Smooth muscle cell (in vitro differentiated cells): ENCODE results near the gene COQ10A. TPM values are rescaled to one million over a fixed set of nuclear protein-coding genes. Genes with fewer than 3 reads are reported as not detected.

ENCODE experiments used
- DNase-seq: peaks from one replicate; lab custom pipeline; 2025; ENCODE audit not compliant: unreplicated experiment; lab: John Stamatoyannopoulos, UW
- H2AFZ ChIP-seq: fragments of 200-600 bp; sonication (generic); 2 replicates; pipeline ENCODE4 v1.6.0; 2016; ENCODE audit warnings: antibody characterized with exemption, low read depth, mild to moderate bottlenecking
- H3F3A ChIP-seq: fragments of 200-600 bp; sonication (generic); 2 replicates; pipeline ENCODE4 v1.6.0; 2017; ENCODE audit warnings: antibody characterized with exemption, low read depth
- H3K27ac ChIP-seq: fragments of 200-600 bp; sonication (generic); 2 replicates; pipeline ENCODE4 v1.5.1; 2016; ENCODE audit warnings: low read depth, mild to moderate bottlenecking
- H3K27me3 ChIP-seq: fragments of 200-600 bp; sonication (generic); 2 replicates; pipeline ENCODE4 v1.6.1; 2016; ENCODE audit warnings: low read depth, mild to moderate bottlenecking
- H3K36me3 ChIP-seq: fragments of 200-600 bp; sonication (generic); 2 replicates; pipeline ENCODE4 v1.5.1; 2016; ENCODE audit warnings: low read depth
- H3K4me1 ChIP-seq: fragments of 200-600 bp; sonication (generic); 2 replicates; pipeline ENCODE4 v1.5.1; 2016; ENCODE audit warnings: low read depth
- H3K4me2 ChIP-seq: fragments of 200-600 bp; sonication (generic); 2 replicates; pipeline ENCODE4 v1.6.0; 2016; ENCODE audit warnings: mild to moderate bottlenecking
- H3K4me3 ChIP-seq: fragments of 200-600 bp; sonication (generic); 2 replicates; pipeline ENCODE4 v1.5.1; 2016; ENCODE audit warnings: mild to moderate bottlenecking
- H3K79me2 ChIP-seq: fragments of 200-600 bp; sonication (generic); 2 replicates; pipeline ENCODE4 v1.6.0; 2016; ENCODE audit warnings: low read depth, mild to moderate bottlenecking
- H3K9ac ChIP-seq: fragments of 200-600 bp; sonication (generic); 2 replicates; pipeline ENCODE4 v1.6.0; 2016; ENCODE audit warnings: low read depth
- H3K9me3 ChIP-seq: fragments of 200-600 bp; sonication (generic); replicated peaks from 2 replicates; pipeline ENCODE4 v1.5.1; 2016; ENCODE audit warnings: low read depth
- H4K20me1 ChIP-seq: fragments of 200-600 bp; sonication (generic); 2 replicates; pipeline ENCODE4 v1.6.0; 2016; ENCODE audit warnings: low read depth
- CTCF ChIP-seq: fragments of 200-600 bp; sonication (generic); IDR thresholded peaks from 2 replicates; pipeline ENCODE4 v1.5.1; 2017; ENCODE audit warnings: borderline replicate concordance, mild to moderate bottlenecking, antibody characterized with exemption; ENCODE audit not compliant: insufficient read depth, poor library complexity, severe bottlenecking
- WGBS: methylation state at CpG from one replicate; pipeline ENCODE4 v1.1.7; 2016; ENCODE audit warnings: low lambda C conversion rate; 5-methylcytosine and 5-hydroxymethylcytosine counted together
- polyA plus RNA-seq: library from polyadenylated mRNA; unstranded; fragments of >200 nt; fragmentation: Nextera tagmentation; extraction: Ambion mirVana; gene quantifications from 2 replicates; pipeline ENCODE4 v1.2.1, GENCODE V29; 2016
- total RNA-seq: library from RNA; depleted of rRNA; stranded (reverse); fragments of >200 nt; gene quantifications from 2 replicates; pipeline ENCODE4 v1.2.3, GENCODE V29; 2014

COQ10A gene
- total and polyA plus RNA-seq, 2 experiments from 2014 or later = 9.8 to 11.0 TPM

DNA sequence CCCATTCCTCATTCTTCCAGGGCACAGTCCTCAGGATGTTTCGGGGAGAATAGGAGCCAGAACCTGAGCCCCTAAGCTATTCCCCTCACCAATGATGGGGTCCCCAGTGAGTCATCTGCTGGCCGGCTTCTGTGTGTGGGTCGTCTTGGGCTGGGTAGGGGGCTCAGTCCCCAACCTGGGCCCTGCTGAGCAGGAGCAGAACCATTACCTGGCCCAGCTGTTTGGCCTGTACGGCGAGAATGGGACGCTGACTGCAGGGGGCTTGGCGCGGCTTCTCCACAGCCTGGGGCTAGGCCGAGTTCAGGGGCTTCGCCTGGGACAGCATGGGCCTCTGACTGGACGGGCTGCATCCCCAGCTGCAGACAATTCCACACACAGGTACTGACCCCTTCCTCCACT lies 35.6 kb upstream of the COQ10A start:
- peaks cover 4% of the 10 kb centered on the region for H3F3A ChIP-seq
- 83% methylated on average over 11 of the region's 11 CpGs for WGBS
- no peaks in the 10 kb centered on the region for H4K20me1 ChIP-seq
- H3K9ac ChIP-seq = no peak overlapping the region
- no peak overlapping the region for H3K27ac ChIP-seq
- no peaks in the 10 kb centered on the region for H3K27me3 ChIP-seq
- H3K4me3 ChIP-seq = peak overlapping the region; percentile 24
- no peak overlapping the region for H2AFZ ChIP-seq
- H3K79me2 ChIP-seq = no peaks in the 10 kb centered on the region
- TF ChIP-seq CTCF = no peak
- H3K9me3 ChIP-seq = no peaks in the 10 kb centered on the region
- H3K36me3 ChIP-seq = no peaks in the 10 kb centered on the region
- no peak overlapping the region for H3K4me2 ChIP-seq
- no peak for DNase-seq
- no peaks in the 10 kb centered on the region for H3K4me1 ChIP-seq

DNA sequence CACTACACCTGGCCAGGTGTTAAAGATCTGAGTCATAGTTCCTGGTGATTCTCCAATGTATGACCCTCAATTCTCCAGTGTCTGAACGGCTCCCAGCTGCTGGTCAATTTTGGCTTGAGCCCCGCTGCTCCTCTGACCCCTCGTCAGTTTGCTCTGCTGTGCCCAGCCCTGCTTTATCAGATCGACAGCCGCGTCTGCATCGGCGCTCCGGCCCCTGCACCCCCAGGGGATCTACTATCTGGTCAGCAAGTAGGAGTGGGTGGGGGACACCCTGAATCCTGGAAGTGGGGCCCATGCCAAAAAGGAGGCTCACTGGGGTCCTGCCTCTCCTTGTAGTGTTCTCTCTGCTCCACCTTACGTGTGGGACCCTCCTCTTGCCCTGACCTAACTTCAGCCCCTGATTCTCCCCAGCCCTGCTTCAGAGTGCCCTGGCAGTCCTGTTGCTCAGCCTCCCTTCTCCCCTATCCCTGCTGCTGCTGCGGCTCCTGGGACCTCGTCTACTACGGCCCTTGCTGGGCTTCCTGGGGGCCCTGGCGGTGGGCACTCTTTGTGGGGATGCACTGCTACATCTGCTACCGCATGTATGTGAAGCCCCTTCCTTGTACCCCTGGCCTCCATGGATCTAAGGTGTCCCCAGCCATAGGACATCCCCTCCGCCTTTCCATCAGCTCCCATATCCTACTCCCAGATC lies 31.9 kb upstream of the COQ10A start:
- Histone ChIP-seq H3K27me3 (no peaks in the 10 kb centered on the region), H2AFZ (no peak overlapping the region), H4K20me1 (peaks cover 24% of the 10 kb centered on the region), H3K79me2 (no peaks in the 10 kb centered on the region), H3K27ac (no peak overlapping the region), H3K4me1 (no peaks in the 10 kb centered on the region), H3F3A (peaks cover 4% of the 10 kb centered on the region), H3K9me3 (no peaks in the 10 kb centered on the region), H3K9ac (no peak overlapping the region), H3K36me3 (no peaks in the 10 kb centered on the region), H3K4me3 (no peak overlapping the region), H3K4me2 (no peak overlapping the region)
- 90% methylated on average over 16 of the region's 16 CpGs for WGBS
- DNase-seq = no peak
- TF ChIP-seq CTCF = no peak

- H3K4me2 ChIP-seq = no peak overlapping the region
- peaks cover 36% of the 10 kb centered on the region for H4K20me1 ChIP-seq
- peaks cover 4% of the 10 kb centered on the region for H3F3A ChIP-seq
- 96% methylated on average over 6 of the region's 6 CpGs for WGBS
- TF ChIP-seq CTCF = no peak
- H3K4me1 ChIP-seq = no peaks in the 10 kb centered on the region
- no peaks in the 10 kb centered on the region for H3K79me2 ChIP-seq
- no peak overlapping the region for H2AFZ ChIP-seq
- no peaks in the 10 kb centered on the region for H3K27me3 ChIP-seq
- no peak for DNase-seq
- no peak overlapping the region for H3K27ac ChIP-seq
- H3K9me3 ChIP-seq = no peaks in the 10 kb centered on the region
- H3K36me3 ChIP-seq = no peaks in the 10 kb centered on the region
- H3K4me3 ChIP-seq = no peak overlapping the region
- no peak overlapping the region for H3K9ac ChIP-seq
Observed at GRCh38 chr12:56236091-56236490, 30.7 kb upstream of the COQ10A start.

DNA sequence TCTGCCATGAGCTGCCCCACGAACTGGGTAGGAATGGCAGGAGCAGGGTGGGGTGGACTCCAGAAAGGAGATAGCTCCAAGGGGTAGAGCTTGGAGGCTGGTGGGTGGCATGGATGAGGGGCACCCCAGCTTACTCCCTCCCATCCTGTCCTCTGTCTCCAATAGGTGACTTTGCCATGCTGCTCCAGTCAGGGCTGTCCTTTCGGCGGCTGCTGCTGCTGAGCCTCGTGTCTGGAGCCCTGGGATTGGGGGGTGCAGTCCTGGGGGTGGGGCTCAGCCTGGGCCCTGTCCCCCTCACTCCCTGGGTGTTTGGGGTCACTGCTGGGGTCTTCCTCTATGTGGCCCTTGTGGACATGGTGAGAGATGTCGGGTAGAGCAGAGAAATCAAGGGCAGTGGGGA lies 29.8 kb upstream of the COQ10A start:
- H3K9me3 ChIP-seq = no peaks in the 10 kb centered on the region
- H2AFZ ChIP-seq = no peak overlapping the region
- H3K4me3 ChIP-seq = no peak overlapping the region
- H3K9ac ChIP-seq = no peak overlapping the region
- no peaks in the 10 kb centered on the region for H3K36me3 ChIP-seq
- H3K4me1 ChIP-seq = no peaks in the 10 kb centered on the region
- peaks cover 43% of the 10 kb centered on the region for H4K20me1 ChIP-seq
- H3K4me2 ChIP-seq = no peak overlapping the region
- WGBS = 94% methylated on average over 5 of the region's 5 CpGs
- TF ChIP-seq CTCF = no peak
- no peak for DNase-seq
- H3K27me3 ChIP-seq = no peaks in the 10 kb centered on the region
- H3K79me2 ChIP-seq = no peaks in the 10 kb centered on the region
- H3F3A ChIP-seq = peaks cover 4% of the 10 kb centered on the region
- H3K27ac ChIP-seq = no peak overlapping the region
